ENCODE data around the gene C2CD4D.

Gene C2CD4D

GRCh38 chr1:151832318-151832980 is 7.2 kb downstream of the C2CD4D start:
- no peak for DNase-seq

- DNase-seq = no peak
These were observed 8.0 kb downstream of the C2CD4D start, which contains the start of gene RORC for GRCh38 chr1:151831605-151832004. Gene RORC, minus strand, starts transcription at chr1:151831802. Its CDS starts 38 bp downstream, at chr1:151831764.

- no peak for DNase-seq
These were observed 8.4 kb downstream of the C2CD4D start for GRCh38 chr1:151831256-151831591.

GRCh38 chr1:151830055-151830454 is 9.6 kb downstream of the C2CD4D start:
- DNase-seq = no peak

GRCh38 chr1:151829352-151830046 is 10.1 kb downstream of the C2CD4D start:
- DNase-seq = no peak

GRCh38 chr1:151828921-151829320 is 10.7 kb downstream of the C2CD4D start:
- DNase-seq = no peak

- peak; percentile 72 for DNase-seq
These were observed 11.8 kb downstream of the C2CD4D start for GRCh38 chr1:151827853-151828252.

- DNase-seq = peak; percentile 83
These were observed 13.6 kb downstream of the C2CD4D start for GRCh38 chr1:151825751-151826660.

GRCh38 chr1:151825204-151825603 is 14.4 kb downstream of the C2CD4D start:
- DNase-seq = no peak

- no peak for DNase-seq
These were observed 16.4 kb downstream of the C2CD4D start for GRCh38 chr1:151823175-151823574.

- peak; percentile 87 for DNase-seq
These were observed 17.2 kb downstream of the C2CD4D start for GRCh38 chr1:151822404-151822803.

GRCh38 chr1:151820940-151821339 is 18.7 kb downstream of the C2CD4D start:
- DNase-seq = no peak

GRCh38 chr1:151819976-151820623 is 19.5 kb downstream of the C2CD4D start:
- DNase-seq = no peak

- DNase-seq = no peak
These were observed 20.3 kb downstream of the C2CD4D start for GRCh38 chr1:151819227-151819835.

GRCh38 chr1:151817353-151817730 is 22.3 kb downstream of the C2CD4D start:
- DNase-seq = no peak

GRCh38 chr1:151816548-151817352 is 22.9 kb downstream of the C2CD4D start:
- no peak for DNase-seq

GRCh38 chr1:151815716-151816327 is 23.8 kb downstream of the C2CD4D start:
- DNase-seq = peak; percentile 79

- no peak for DNase-seq
These were observed 24.6 kb downstream of the C2CD4D start for GRCh38 chr1:151814971-151815545.

- DNase-seq = no peak
These were observed 25.2 kb downstream of the C2CD4D start for GRCh38 chr1:151814426-151814825.

- DNase-seq = no peak
These were observed 26.2 kb downstream of the C2CD4D start for GRCh38 chr1:151813271-151813977.
